Liver (tissue), 3 donors: ENCODE data around the gene TGFBR3.

Source experiments
- EGR1 ChIP-seq, 2 donors: IDR thresholded peaks; 2 replicates each; pipeline ENCODE4 v1.6.1; 2016 to 2018; ENCODE audit warnings: antibody characterized with exemption in 2 of 2, low read depth in 2 of 2
- FOXA1 ChIP-seq: IDR thresholded peaks from 2 replicates; pipeline ENCODE4 v1.6.1; 2016; ENCODE audit warnings: antibody characterized with exemption
- GABPA ChIP-seq, 2 donors: IDR thresholded peaks in 1 of 2; conservative IDR thresholded peaks in 1 of 2; 2 replicates each; pipeline ENCODE4 v1.6.1; 2016; ENCODE audit warnings: antibody characterized with exemption in 2 of 2, mild to moderate bottlenecking in 1 of 2, moderate library complexity in 1 of 2
- JUND ChIP-seq, 2 donors: IDR thresholded peaks; 2 replicates each; pipeline ENCODE4 v1.6.1; 2016; ENCODE audit warnings: antibody characterized with exemption in 2 of 2
- RAD21 ChIP-seq, 2 donors: IDR thresholded peaks; 2 replicates each; pipeline ENCODE4 v1.6.1; 2016; ENCODE audit warnings: antibody characterized with exemption in 2 of 2, mild to moderate bottlenecking in 2 of 2
- RXRA ChIP-seq, 2 donors: IDR thresholded peaks; 2 replicates each; pipeline ENCODE4 v1.6.1; 2017 to 2018; ENCODE audit warnings: antibody characterized with exemption in 2 of 2, mild to moderate bottlenecking in 1 of 2
- SP1 ChIP-seq: IDR thresholded peaks from 2 replicates; pipeline ENCODE4 v1.6.1; 2018; ENCODE audit warnings: antibody characterized with exemption, mild to moderate bottlenecking
- TAF1 ChIP-seq: conservative IDR thresholded peaks from 2 replicates; pipeline ENCODE4 v1.6.1; 2016; ENCODE audit warnings: antibody characterized with exemption, mild to moderate bottlenecking
- YY1 ChIP-seq: IDR thresholded peaks from 2 replicates; pipeline ENCODE4 v1.6.1; 2016; ENCODE audit warnings: antibody characterized with exemption, mild to moderate bottlenecking
- TF ChIP-seq, protein P1 (sequence below): fragments of 150-350 bp; IDR thresholded peaks from 2 replicates; pipeline ENCODE4 v1.5.1; 2017; ENCODE audit warnings: improper control_type of control experiment, low read depth, low read length; ENCODE audit not compliant: missing input control
- TF ChIP-seq, protein P2 (sequence below): IDR thresholded peaks from 2 replicates; pipeline ENCODE4 v1.6.1; 2016; ENCODE audit warnings: antibody characterized with exemption, mild to moderate bottlenecking
- TF ChIP-seq, protein P3 (sequence below): IDR thresholded peaks from 2 replicates; pipeline ENCODE4 v1.6.1; 2016; ENCODE audit warnings: antibody characterized with exemption
- TF ChIP-seq, protein P4 (sequence below): IDR thresholded peaks from 2 replicates; pipeline ENCODE4 v1.6.1; 2016; ENCODE audit warnings: antibody characterized with exemption
- TF ChIP-seq, protein P5 (sequence below): IDR thresholded peaks from 2 replicates; pipeline ENCODE4 v1.6.1; 2016; ENCODE audit warnings: antibody characterized with exemption
- donor health status: healthy.
- donor health status: healthy.

DNA sequence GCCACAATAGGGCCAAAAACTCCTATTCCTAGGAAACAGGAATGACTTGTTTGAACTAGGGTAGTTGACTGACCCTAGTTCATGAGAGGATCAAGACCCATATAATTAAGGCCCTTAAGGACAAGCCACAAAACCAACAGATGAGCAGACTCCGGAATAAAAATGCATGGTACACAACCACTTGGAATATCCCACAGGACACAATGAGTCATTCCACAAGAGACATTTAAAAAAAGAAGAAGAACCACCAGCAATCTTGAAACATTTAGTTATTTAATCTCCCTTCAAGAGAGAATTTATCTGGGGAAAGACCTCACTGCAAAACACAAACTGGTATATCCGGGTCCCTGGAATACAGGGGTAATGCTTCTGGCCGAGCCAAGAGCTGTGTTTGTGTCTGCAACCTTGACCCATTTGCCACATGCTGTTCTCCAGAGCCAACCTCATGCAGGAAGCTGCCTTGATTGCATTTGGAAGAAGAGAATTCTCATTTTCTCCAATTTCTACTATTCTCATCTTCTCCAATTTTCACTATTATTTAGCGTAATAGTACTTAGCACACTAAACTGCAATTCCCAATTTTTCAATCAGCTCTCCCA lies 135.5 kb downstream of the TGFBR3 start:
- no peak for TF ChIP-seq TAF1
- TF ChIP-seq, protein P1, sequence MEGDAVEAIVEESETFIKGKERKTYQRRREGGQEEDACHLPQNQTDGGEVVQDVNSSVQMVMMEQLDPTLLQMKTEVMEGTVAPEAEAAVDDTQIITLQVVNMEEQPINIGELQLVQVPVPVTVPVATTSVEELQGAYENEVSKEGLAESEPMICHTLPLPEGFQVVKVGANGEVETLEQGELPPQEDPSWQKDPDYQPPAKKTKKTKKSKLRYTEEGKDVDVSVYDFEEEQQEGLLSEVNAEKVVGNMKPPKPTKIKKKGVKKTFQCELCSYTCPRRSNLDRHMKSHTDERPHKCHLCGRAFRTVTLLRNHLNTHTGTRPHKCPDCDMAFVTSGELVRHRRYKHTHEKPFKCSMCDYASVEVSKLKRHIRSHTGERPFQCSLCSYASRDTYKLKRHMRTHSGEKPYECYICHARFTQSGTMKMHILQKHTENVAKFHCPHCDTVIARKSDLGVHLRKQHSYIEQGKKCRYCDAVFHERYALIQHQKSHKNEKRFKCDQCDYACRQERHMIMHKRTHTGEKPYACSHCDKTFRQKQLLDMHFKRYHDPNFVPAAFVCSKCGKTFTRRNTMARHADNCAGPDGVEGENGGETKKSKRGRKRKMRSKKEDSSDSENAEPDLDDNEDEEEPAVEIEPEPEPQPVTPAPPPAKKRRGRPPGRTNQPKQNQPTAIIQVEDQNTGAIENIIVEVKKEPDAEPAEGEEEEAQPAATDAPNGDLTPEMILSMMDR, result no peak
- no peak for TF ChIP-seq SP1
- TF ChIP-seq, protein P2, sequence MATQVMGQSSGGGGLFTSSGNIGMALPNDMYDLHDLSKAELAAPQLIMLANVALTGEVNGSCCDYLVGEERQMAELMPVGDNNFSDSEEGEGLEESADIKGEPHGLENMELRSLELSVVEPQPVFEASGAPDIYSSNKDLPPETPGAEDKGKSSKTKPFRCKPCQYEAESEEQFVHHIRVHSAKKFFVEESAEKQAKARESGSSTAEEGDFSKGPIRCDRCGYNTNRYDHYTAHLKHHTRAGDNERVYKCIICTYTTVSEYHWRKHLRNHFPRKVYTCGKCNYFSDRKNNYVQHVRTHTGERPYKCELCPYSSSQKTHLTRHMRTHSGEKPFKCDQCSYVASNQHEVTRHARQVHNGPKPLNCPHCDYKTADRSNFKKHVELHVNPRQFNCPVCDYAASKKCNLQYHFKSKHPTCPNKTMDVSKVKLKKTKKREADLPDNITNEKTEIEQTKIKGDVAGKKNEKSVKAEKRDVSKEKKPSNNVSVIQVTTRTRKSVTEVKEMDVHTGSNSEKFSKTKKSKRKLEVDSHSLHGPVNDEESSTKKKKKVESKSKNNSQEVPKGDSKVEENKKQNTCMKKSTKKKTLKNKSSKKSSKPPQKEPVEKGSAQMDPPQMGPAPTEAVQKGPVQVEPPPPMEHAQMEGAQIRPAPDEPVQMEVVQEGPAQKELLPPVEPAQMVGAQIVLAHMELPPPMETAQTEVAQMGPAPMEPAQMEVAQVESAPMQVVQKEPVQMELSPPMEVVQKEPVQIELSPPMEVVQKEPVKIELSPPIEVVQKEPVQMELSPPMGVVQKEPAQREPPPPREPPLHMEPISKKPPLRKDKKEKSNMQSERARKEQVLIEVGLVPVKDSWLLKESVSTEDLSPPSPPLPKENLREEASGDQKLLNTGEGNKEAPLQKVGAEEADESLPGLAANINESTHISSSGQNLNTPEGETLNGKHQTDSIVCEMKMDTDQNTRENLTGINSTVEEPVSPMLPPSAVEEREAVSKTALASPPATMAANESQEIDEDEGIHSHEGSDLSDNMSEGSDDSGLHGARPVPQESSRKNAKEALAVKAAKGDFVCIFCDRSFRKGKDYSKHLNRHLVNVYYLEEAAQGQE, result no peak
- no peak for TF ChIP-seq GABPA (IDR thresholded peaks at IDR 0.05 in 1 of 2, conservative IDR thresholded peaks at IDR 0.05 in 1 of 2)
- TF ChIP-seq YY1, result no peak
- TF ChIP-seq JUND (IDR thresholded peaks at IDR 0.05), result no peak
- TF ChIP-seq FOXA1, result no peak
- no peak for TF ChIP-seq RAD21 (IDR thresholded peaks at IDR 0.05)
- TF ChIP-seq, protein P3, sequence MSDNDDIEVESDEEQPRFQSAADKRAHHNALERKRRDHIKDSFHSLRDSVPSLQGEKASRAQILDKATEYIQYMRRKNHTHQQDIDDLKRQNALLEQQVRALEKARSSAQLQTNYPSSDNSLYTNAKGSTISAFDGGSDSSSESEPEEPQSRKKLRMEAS, result no peak
- TF ChIP-seq, protein P4, sequence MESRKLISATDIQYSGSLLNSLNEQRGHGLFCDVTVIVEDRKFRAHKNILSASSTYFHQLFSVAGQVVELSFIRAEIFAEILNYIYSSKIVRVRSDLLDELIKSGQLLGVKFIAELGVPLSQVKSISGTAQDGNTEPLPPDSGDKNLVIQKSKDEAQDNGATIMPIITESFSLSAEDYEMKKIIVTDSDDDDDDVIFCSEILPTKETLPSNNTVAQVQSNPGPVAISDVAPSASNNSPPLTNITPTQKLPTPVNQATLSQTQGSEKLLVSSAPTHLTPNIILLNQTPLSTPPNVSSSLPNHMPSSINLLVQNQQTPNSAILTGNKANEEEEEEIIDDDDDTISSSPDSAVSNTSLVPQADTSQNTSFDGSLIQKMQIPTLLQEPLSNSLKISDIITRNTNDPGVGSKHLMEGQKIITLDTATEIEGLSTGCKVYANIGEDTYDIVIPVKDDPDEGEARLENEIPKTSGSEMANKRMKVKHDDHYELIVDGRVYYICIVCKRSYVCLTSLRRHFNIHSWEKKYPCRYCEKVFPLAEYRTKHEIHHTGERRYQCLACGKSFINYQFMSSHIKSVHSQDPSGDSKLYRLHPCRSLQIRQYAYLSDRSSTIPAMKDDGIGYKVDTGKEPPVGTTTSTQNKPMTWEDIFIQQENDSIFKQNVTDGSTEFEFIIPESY, result no peak
- TF ChIP-seq RXRA (IDR thresholded peaks at IDR 0.05), result no peak
- TF ChIP-seq, protein P5, sequence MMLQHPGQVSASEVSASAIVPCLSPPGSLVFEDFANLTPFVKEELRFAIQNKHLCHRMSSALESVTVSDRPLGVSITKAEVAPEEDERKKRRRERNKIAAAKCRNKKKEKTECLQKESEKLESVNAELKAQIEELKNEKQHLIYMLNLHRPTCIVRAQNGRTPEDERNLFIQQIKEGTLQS, result no peak
- no peak for TF ChIP-seq EGR1 (IDR thresholded peaks at IDR 0.05; ENCODE audit: low read depth in 2 of 2)
